Measurements from ENCODE around the gene RPL10A. TPM values are rescaled to one million over a fixed set of nuclear protein-coding genes. Genes with fewer than 3 reads are reported as not detected.

Gene RPL10A
- 1,648 and 1,887 TPM in 2 replicates for total RNA-seq

GRCh38 chr6:35468181-35468979 lies at the start of gene RPL10A:
RPL10A (plus strand) TSS chr6:35468401; CDS start chr6:35468435, 34 bp downstream.

GRCh38 chr6:35452183-35453090 lies 15.8 kb upstream of the RPL10A start, which contains the start of gene FANCE:
FANCE (plus strand) TSS chr6:35452338; CDS start chr6:35452546, 208 bp downstream.

DNA sequence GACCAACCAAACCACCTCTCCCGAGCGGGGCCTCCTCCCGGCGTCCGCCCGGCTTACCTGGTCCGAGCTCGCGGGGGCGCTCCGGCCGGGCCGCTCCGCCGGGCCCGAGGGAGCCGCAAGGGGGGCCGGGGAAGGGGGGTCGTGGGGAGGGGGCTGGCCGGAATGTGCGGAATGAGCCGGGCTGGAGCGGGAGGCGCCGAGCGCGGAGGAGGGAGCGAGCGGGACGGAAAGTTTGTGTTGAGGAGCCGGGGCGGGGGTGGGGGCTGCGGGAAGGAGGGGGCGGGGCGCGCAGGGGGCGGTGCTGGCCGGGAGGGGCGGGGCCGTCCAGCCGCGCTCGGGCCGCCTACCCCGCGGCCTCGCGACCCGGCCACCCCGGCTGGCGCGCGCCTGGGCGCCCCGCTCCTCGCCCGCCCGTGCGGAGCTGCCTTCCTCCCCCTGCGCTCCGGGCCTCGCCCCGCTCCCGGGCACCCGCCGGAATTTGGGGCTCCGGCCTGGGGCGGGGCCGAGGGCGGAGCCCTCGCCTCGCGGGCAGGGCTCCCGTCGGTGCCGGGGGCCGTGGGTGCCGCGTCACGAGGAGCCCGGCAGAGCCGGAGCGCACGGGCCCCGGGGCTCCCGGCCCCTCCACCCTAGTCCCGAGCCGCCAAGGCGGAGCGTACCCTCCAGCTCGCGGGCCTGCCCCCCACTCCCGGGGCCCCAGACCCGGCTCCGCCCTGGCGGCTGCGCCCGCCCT lies 28.8 kb downstream of the RPL10A start, which contains the start of gene TEAD3:
TEAD3 (minus strand) TSS at position 239 of the 730 bp plus-strand sequence.

GRCh38 chr6:35512740-35513139 lies 44.5 kb downstream of the RPL10A start, which contains the start of gene TULP1:
TULP1 (minus strand) TSS chr6:35512896; CDS start chr6:35512858, 38 bp downstream.

Other genes starting within 250 kb of the RPL10A start
- 12.3 and 12.8 TPM in 2 replicates for gene ZNF76, start 208.7 kb upstream of the RPL10A start, total RNA-seq
- 3.0 and 4.0 TPM in 2 replicates for gene DEF6, start 170.6 kb upstream of the RPL10A start, total RNA-seq
- 36.3 and 36.7 TPM in 2 replicates for gene PPARD, start 125.8 kb upstream of the RPL10A start, total RNA-seq
- gene FANCE, start 16.1 kb upstream of the RPL10A start, total RNA-seq = 13.7 and 15.1 TPM in 2 replicates
- 27.9 and 31.8 TPM in 2 replicates for gene TEAD3, start 28.7 kb downstream of the RPL10A start, total RNA-seq
- gene TULP1, start 44.5 kb downstream of the RPL10A start, total RNA-seq = not detected in 2 replicates
- gene FKBP5, start 220.5 kb downstream of the RPL10A start, total RNA-seq = 109 and 115 TPM in 2 replicates

All from bronchus fibroblast of lung (primary cell).